SK-N-MC (cell line): ENCODE results near the gene ZNF236.

ENCODE experiments used
- EZH2 ChIP-seq: fragments of 200-600 bp; sonication (generic); IDR thresholded peaks from one replicate; pipeline ENCODE4 v1.6.1; 2017; ENCODE audit warnings: antibody characterized with exemption
- POLR2AphosphoS5 ChIP-seq: IDR thresholded peaks from 2 replicates; pipeline ENCODE4 v1.6.1; 2012; ENCODE audit warnings: mild to moderate bottlenecking, low read depth, low read length, borderline replicate concordance

DNA sequence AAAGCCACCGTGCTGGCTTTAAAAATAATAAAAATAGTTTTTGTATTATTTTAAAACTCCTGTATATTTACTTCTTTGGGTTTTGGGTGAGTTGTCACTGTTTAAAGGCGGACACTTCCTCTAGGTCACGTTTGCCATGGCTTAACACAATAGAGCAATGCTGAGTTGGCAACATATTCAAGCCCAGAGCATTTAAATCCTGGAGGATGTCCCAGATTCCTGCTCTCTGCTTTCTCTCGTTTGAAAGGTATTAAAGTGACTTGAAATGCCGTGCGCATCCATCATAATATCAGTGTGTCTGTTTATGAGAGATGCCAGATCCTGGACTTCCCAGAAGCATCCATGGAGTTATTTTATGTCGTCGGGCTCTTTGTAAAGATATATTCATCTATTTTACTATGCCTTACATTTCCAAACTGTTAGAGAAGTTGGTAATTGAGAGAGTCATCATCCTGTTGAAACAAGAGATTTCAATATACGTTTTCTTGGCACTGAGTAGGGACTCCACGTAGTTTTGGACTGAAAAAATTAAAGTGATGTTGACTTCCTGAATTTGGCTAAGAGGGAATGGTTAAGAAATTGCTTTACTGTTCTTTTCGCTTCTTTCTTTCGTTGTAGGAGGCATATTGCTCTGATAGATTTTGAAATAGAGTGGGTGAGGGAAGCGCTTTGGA lies 150.6 kb downstream of the ZNF236 start:
- TF ChIP-seq EZH2 (no peak), POLR2AphosphoS5 (no peak)
